ENCODE data around the gene BDKRB2.

- TF ChIP-seq POLR2A (IDR thresholded peaks at IDR 0.05; ENCODE audit: low read length) (no peak), ZFP36 (IDR thresholded peaks at IDR 0.05; ENCODE audit: borderline replicate concordance, partially characterized antibody) (no peak), EP300 (IDR thresholded peaks at IDR 0.05) (no peak), CHD2 (IDR thresholded peaks at IDR 0.05; ENCODE audit: low read length, partially characterized antibody) (no peak), MAZ (IDR thresholded peaks at IDR 0.05; ENCODE audit: borderline replicate concordance, low read depth, low read length) (no peak), MAX (IDR thresholded peaks at IDR 0.05) (no peak), CTCF (IDR thresholded peaks at IDR 0.05) (no peak), NR3C1 (IDR thresholded peaks at IDR 0.05) (no peak), ZC3H11A (IDR thresholded peaks at IDR 0.05) (no peak), HDAC2 (IDR thresholded peaks at IDR 0.05) (no peak), REST (IDR thresholded peaks at IDR 0.05) (no peak)
Observed at GRCh38 chr14:96191353-96191752, 13.3 kb upstream of the BDKRB2 start.
